Sigmoid colon (tissue), 7 donors: ENCODE data around the gene PKP1. TPM values are rescaled to one million over a fixed set of nuclear protein-coding genes. Genes with fewer than 3 reads are reported as not detected.

Source experiments
- DNase-seq: peaks from one replicate; pipeline ENCODE4 v3.0.0-alpha.2; 2019
- H3K27ac ChIP-seq, 4 donors: fragments of 200-600 bp; sonication (generic); one replicate each; pipeline ENCODE4 v1.5.1; 2016 to 2019; ENCODE audit warnings: mild to moderate bottlenecking in 1 of 4
- H3K27me3 ChIP-seq, 3 donors: fragments of 200-600 bp; sonication (generic); one replicate each; pipeline ENCODE4 v1.5.1; 2019; ENCODE audit warnings: mild to moderate bottlenecking in 1 of 3
- H3K36me3 ChIP-seq, 4 donors: fragments of 200-600 bp; sonication (generic); one replicate each; pipeline ENCODE4 v1.5.1; 2016 to 2019
- H3K4me1 ChIP-seq, 4 donors: fragments of 200-600 bp; sonication (generic); one replicate each; pipeline ENCODE4 v1.5.1; 2017 to 2019
- H3K4me3 ChIP-seq, 4 donors: fragments of 200-600 bp; sonication (generic); one replicate each; pipeline ENCODE4 v1.5.1; 2017 to 2019; ENCODE audit warnings: mild to moderate bottlenecking in 2 of 4, moderate library complexity in 1 of 4
- H3K9me3 ChIP-seq, 4 donors: fragments of 200-600 bp in 3 of 4; sonication (generic) in 3 of 4; one replicate each; pipeline versions ENCODE4 v1.5.1 to v1.6.1; 2013 to 2019
- EP300 ChIP-seq, 4 donors: sonication (generic); formaldehyde crosslinking; IDR thresholded peaks; one replicate each; pipeline ENCODE4 v1.6.1; 2017; ENCODE audit warnings: antibody characterized with exemption in 4 of 4
- POLR2A ChIP-seq, 2 donors: fragments of 450-650 bp; IDR thresholded peaks; one replicate each; pipeline ENCODE4 v1.6.1; 2016; ENCODE audit warnings: antibody characterized with exemption in 2 of 2, mild to moderate bottlenecking in 2 of 2, moderate library complexity in 2 of 2
- POLR2AphosphoS5 ChIP-seq, 4 donors: sonication (generic); formaldehyde crosslinking; IDR thresholded peaks; one replicate each; pipeline ENCODE4 v1.6.1; 2017; ENCODE audit warnings: antibody characterized with exemption in 4 of 4
- WGBS, 2 donors: extraction: QIAGEN DNeasy Blood & Tissue Kit; methylation state at CpG; one replicate each; pipeline ENCODE4 v1.1.7; 2013; 5-methylcytosine and 5-hydroxymethylcytosine counted together
- intact Hi-C: fragments of 100-400 bp; cut with DNase I; formaldehyde crosslinking; loops from one replicate; pipeline ENCODE4 v1.15.1; 2023
- polyA plus RNA-seq, 3 donors: library from polyadenylated mRNA; stranded (reverse); fragments of 200-250 nt; gene quantifications; one replicate each; pipeline ENCODE4 v1.2.3, GENCODE V29; 2013
- total RNA-seq, 4 donors: library from RNA; depleted of rRNA; stranded (reverse); fragments of >200 nt; gene quantifications; one replicate each; pipeline ENCODE4 v1.1.0, GENCODE V29; 2016
- TF ChIP-seq, protein P1 (sequence below), 4 experiments: fragments of 450-650 bp in 3 of 4; fragments of 200-600 bp in 1 of 4; IDR thresholded peaks; one replicate each; pipeline ENCODE4 v1.5.1; 2016 to 2019; ENCODE audit warnings: antibody characterized with exemption in 4 of 4, mild to moderate bottlenecking in 3 of 4, moderate library complexity in 2 of 4
- donor health status: healthy with polysubstance abuse.
- donor health status: Bipolar disorder and iron deficiency.
- donor health status: healthy.

The PKP1 gene
- total and polyA plus RNA-seq, 7 donors, result under 0.01 to 0.60 (median 0.16) TPM; not detected in 2

DNA sequence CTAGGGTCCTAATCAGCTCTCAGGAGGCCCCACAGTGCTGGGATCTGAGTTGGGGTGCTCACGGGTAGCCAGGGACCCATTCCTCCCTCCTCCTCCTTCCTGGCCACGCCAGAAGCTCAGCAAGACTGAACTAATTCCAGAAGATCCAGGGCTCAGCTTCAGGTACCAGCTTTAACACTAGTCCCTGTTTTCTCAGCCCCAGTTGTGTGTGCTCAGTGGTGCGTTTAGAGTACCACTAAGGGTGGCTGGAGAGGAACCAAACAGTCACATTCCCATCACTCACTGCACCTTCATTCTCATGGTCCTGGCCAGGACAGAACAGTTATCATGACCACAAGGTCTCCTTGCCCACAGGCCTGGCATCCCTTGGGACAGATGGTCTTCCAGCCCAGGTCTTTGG is 20.8 kb downstream of the PKP1 start:
- WGBS, 2 donors, result 89 to 97% methylated on average over 3 of the region's 3 CpGs

DNA sequence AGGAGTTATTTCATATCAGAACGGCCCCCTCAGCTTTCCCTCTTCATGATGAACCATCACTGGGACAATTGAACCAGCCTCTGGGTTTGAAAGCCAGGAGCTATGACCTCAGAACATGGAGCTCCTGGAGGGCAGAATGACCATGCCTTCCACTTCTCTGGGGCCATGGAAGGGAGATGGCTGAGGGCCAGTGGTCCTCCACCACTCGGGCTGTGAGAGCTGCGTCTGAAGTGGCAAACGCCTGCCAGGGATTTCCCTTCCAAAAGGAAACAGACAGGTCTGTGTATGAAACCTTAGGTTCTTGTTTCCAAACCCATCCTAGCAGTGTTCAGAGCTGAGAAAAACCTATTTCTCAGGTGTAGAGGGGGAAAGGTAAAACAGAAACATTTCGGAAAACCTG is 22.5 kb downstream of the PKP1 start:
- TF ChIP-seq POLR2AphosphoS5 (IDR thresholded peaks at IDR 0.05), result no peak
- no peak for TF ChIP-seq EP300 (IDR thresholded peaks at IDR 0.05)
- TF ChIP-seq, protein P1, sequence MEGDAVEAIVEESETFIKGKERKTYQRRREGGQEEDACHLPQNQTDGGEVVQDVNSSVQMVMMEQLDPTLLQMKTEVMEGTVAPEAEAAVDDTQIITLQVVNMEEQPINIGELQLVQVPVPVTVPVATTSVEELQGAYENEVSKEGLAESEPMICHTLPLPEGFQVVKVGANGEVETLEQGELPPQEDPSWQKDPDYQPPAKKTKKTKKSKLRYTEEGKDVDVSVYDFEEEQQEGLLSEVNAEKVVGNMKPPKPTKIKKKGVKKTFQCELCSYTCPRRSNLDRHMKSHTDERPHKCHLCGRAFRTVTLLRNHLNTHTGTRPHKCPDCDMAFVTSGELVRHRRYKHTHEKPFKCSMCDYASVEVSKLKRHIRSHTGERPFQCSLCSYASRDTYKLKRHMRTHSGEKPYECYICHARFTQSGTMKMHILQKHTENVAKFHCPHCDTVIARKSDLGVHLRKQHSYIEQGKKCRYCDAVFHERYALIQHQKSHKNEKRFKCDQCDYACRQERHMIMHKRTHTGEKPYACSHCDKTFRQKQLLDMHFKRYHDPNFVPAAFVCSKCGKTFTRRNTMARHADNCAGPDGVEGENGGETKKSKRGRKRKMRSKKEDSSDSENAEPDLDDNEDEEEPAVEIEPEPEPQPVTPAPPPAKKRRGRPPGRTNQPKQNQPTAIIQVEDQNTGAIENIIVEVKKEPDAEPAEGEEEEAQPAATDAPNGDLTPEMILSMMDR (IDR thresholded peaks at IDR 0.05), result no peak
- DNase-seq, result no peak
- Histone ChIP-seq H3K9me3 (no peaks in the 10 kb centered on the region), H3K27ac (no peak overlapping the region), H3K36me3 (no peaks in the 10 kb centered on the region), H3K4me3 (no peak overlapping the region), H3K4me1 (no peaks in the 10 kb centered on the region), H3K27me3 (peaks cover 5 to 26% (median 6%) of the 10 kb centered on the region in 3 donors)
- intact Hi-C loops, result no loop called here
- 73 to 79% methylated on average over 5 of the region's 5 CpGs for WGBS, 2 donors

More for the DNA sequence above, 20.8 kb downstream of the PKP1 start:
- H3K27me3 ChIP-seq, result peaks cover 0 to 11% (median 5%) of the 10 kb centered on the region in 3 donors
- no peaks in the 10 kb centered on the region for H3K4me1 ChIP-seq
- DNase-seq, result no peak
- no peaks in the 10 kb centered on the region for H3K36me3 ChIP-seq
- intact Hi-C loops, result no loop called here
- H3K9me3 ChIP-seq, result no peaks in the 10 kb centered on the region
- TF ChIP-seq POLR2AphosphoS5 (IDR thresholded peaks at IDR 0.05) (no peak), POLR2A (IDR thresholded peaks at IDR 0.05) (no peak), EP300 (IDR thresholded peaks at IDR 0.05) (no peak)
- TF ChIP-seq, protein P1 (IDR thresholded peaks at IDR 0.05), result no peak
- no peak overlapping the region for H3K4me3 ChIP-seq
- no peak overlapping the region for H3K27ac ChIP-seq

DNA sequence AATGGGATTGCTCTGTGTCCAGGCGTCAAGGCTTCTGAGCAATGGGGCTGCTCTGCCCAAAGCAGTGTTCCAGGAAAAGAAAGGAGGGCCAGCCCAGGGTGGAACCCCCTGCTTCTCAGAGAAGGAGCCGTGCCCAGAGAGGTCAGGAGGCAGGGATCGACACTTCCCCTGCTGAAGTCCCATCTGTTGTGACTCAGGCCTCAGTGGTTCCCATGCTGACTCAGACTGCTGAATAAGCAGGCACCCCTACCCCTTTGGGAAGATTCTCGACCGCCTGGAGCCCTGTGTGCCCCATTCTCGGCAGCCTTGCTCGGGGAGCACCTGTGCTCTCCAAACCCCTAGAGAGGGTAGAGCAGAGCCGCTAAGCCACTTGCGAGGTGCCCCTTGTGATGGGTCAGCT is 23.9 kb downstream of the PKP1 start:
- H3K27ac ChIP-seq, result no peak overlapping the region
- no peaks in the 10 kb centered on the region for H3K36me3 ChIP-seq
- WGBS, 2 donors, result 85 to 88% methylated on average over 9 of the region's 9 CpGs
- no peak overlapping the region for H3K4me3 ChIP-seq
- no peaks in the 10 kb centered on the region for H3K9me3 ChIP-seq
- H3K27me3 ChIP-seq, result peaks cover 5 to 33% (median 6%) of the 10 kb centered on the region in 3 donors
- DNase-seq, result no peak
- TF ChIP-seq EP300 (IDR thresholded peaks at IDR 0.05) (no peak), POLR2A (IDR thresholded peaks at IDR 0.05) (no peak), POLR2AphosphoS5 (IDR thresholded peaks at IDR 0.05) (no peak)
- TF ChIP-seq, protein P1 (IDR thresholded peaks at IDR 0.05), result no peak
- H3K4me1 ChIP-seq, result no peaks in the 10 kb centered on the region
- intact Hi-C loops, result no loop called here

DNA sequence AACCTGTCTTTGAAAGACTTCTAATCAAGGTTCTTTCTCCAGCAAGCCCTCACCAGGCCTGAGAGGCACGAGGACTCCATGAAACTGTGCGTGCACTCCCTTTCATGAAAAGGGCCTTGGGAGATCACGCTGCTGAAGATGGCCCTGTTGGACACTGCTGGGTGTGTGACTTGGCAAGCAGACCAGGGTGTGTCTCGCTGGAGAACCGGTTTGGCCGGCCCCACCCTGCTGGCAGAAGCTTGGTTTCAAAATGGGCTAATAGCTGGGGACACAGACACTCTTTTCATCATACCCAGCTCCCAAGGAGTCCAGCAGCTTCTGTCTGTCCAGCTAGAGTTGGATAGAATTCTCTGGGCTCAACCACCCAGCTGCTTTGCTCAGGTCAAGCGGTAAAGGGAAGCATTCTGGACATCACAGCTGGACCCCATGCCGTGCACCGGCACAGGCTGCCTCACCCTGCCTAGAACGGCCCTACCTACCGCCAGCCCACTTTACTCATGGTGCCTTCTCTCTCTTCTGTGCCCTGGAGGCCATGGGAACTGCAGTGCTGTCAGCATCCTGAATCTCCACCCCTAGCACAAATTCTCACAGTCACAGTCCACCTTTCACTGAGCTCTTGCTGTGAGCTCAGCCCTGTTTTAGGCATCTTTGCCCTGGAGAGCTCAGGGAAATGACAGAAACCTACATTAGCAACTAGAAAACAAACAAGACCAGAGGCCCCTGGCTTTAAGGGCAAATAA is 24.6 kb downstream of the PKP1 start:
- Histone ChIP-seq H3K36me3 (no peaks in the 10 kb centered on the region), H3K27ac (peak overlapping the region in 1 of 4 donors; percentile 49), H3K9me3 (no peaks in the 10 kb centered on the region), H3K27me3 (peaks cover 5 to 34% (median 6%) of the 10 kb centered on the region in 3 donors), H3K4me1 (no peaks in the 10 kb centered on the region), H3K4me3 (no peak overlapping the region)
- no peak for DNase-seq
- TF ChIP-seq POLR2AphosphoS5 (IDR thresholded peaks at IDR 0.05), result no peak
- TF ChIP-seq, protein P1 (IDR thresholded peaks at IDR 0.05), result no peak
- 17 to 70% methylated on average over 11 of the region's 11 CpGs for WGBS, 2 donors
- intact Hi-C loops, result no loop called here

GRCh38 chr1:201309416-201309815 is 26.1 kb downstream of the PKP1 start:
- peak; percentile 75 for DNase-seq
- intact Hi-C loops, result no loop called here

More at GRCh38 chr1:201309416-201309815, 26.1 kb downstream of the PKP1 start:
- H3K27ac ChIP-seq, result peak overlapping the region in 1 of 4 donors; percentile 49
- no peaks in the 10 kb centered on the region for H3K9me3 ChIP-seq
- H3K4me1 ChIP-seq, result no peaks in the 10 kb centered on the region
- H3K27me3 ChIP-seq, result peaks cover 5 to 37% (median 6%) of the 10 kb centered on the region in 3 donors
- no peak overlapping the region for H3K4me3 ChIP-seq
- 0 to 4% methylated on average over 9 of the region's 9 CpGs for WGBS, 2 donors
- no peaks in the 10 kb centered on the region for H3K36me3 ChIP-seq
- TF ChIP-seq, protein P1 (IDR thresholded peaks at IDR 0.05), result no peak
- peak in 2 of 4 donors; percentile 25 to 55 for TF ChIP-seq POLR2AphosphoS5 (IDR thresholded peaks at IDR 0.05)
- TF ChIP-seq EP300 (IDR thresholded peaks at IDR 0.05), result no peak
- TF ChIP-seq POLR2A (IDR thresholded peaks at IDR 0.05), result no peak
